HG03045 (cell line): ENCODE results near the gene DHRS11.

Experiments
- ATAC-seq: cut with Tn5 transposase; IDR thresholded peaks from one replicate; pipeline ENCODE4 v1.9.1; 2021; ENCODE audit warnings: mild to moderate bottlenecking, moderate library complexity; ENCODE audit not compliant: unreplicated experiment

The DHRS11 gene

GRCh38 chr17:36613155-36613554 is 21.5 kb downstream of the DHRS11 start:
- no peak for ATAC-seq

- no peak for ATAC-seq
These were observed 22.4 kb downstream of the DHRS11 start for GRCh38 chr17:36614081-36614480.

GRCh38 chr17:36614933-36615332 is 23.3 kb downstream of the DHRS11 start:
- ATAC-seq: no peak

- ATAC-seq: no peak
These were observed 24.7 kb downstream of the DHRS11 start for GRCh38 chr17:36616061-36617029.

- ATAC-seq: no peak
These were observed 26.1 kb downstream of the DHRS11 start for GRCh38 chr17:36617773-36618172.

GRCh38 chr17:36623281-36623680 is 31.6 kb downstream of the DHRS11 start:
- ATAC-seq: no peak

GRCh38 chr17:36625188-36625587 is 33.5 kb downstream of the DHRS11 start:
- no peak for ATAC-seq

GRCh38 chr17:36627101-36627500 is 35.4 kb downstream of the DHRS11 start:
- no peak for ATAC-seq

GRCh38 chr17:36628576-36628975 is 36.9 kb downstream of the DHRS11 start:
- no peak for ATAC-seq

- no peak for ATAC-seq
These were observed 37.7 kb downstream of the DHRS11 start for GRCh38 chr17:36629252-36629847.

- ATAC-seq: no peak
These were observed 38.4 kb downstream of the DHRS11 start for GRCh38 chr17:36629970-36630502.

- ATAC-seq: no peak
These were observed 39.3 kb downstream of the DHRS11 start for GRCh38 chr17:36631022-36631421.

GRCh38 chr17:36632916-36633771 is 41.5 kb downstream of the DHRS11 start:
- no peak for ATAC-seq

GRCh38 chr17:36640346-36640745 is 48.7 kb downstream of the DHRS11 start:
- ATAC-seq: no peak

GRCh38 chr17:36640836-36641235 is 49.2 kb downstream of the DHRS11 start:
- no peak for ATAC-seq

- ATAC-seq: no peak
These were observed 49.7 kb downstream of the DHRS11 start for GRCh38 chr17:36641331-36641876.

- no peak for ATAC-seq
These were observed 50.5 kb downstream of the DHRS11 start for GRCh38 chr17:36641877-36642845.

- no peak for ATAC-seq
These were observed 51.5 kb downstream of the DHRS11 start for GRCh38 chr17:36643086-36643685.

GRCh38 chr17:36645422-36645821 is 53.7 kb downstream of the DHRS11 start:
- no peak for ATAC-seq
